Tibial nerve (tissue), 4 donors: ENCODE data around the gene FBXO8.

Experiments
- EP300 ChIP-seq, 2 donors: sonication (generic); formaldehyde crosslinking; IDR thresholded peaks; one replicate each; pipeline ENCODE4 v1.6.1; 2017; ENCODE audit warnings: antibody characterized with exemption in 2 of 2, mild to moderate bottlenecking in 1 of 2
- POLR2A ChIP-seq, 2 donors: fragments of 450-650 bp; IDR thresholded peaks; one replicate each; pipeline ENCODE4 v1.6.1; 2017; ENCODE audit warnings: antibody characterized with exemption in 2 of 2, mild to moderate bottlenecking in 2 of 2, moderate library complexity in 2 of 2
- TF ChIP-seq, protein P1 (sequence below), 5 experiments: fragments of 200-600 bp in 3 of 5; fragments of 450-650 bp in 2 of 5; sonication (generic) in 3 of 5; IDR thresholded peaks; one replicate each; pipeline ENCODE4 v1.5.1; 2016 to 2019; ENCODE audit warnings: antibody characterized with exemption in 5 of 5, mild to moderate bottlenecking in 3 of 5, moderate library complexity in 2 of 5

DNA sequence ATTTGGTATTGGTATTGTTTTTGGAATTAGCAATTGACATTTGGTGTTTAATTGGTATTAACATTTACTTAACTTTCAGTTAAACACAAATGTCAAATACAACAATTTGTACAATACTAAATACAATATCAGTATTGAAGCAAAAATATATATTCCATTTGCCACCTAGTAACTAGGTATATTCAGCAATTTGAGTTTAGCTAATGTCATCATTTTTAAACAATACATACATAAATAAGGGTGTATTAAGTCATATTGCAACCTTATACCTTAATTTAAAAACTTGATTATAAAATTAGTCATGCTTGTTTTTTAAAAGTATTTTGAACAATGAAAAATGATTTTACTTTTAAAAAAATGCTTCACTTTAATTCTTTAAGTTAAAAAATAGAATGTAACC lies 53.3 kb downstream of the FBXO8 start:
- TF ChIP-seq, protein P1, sequence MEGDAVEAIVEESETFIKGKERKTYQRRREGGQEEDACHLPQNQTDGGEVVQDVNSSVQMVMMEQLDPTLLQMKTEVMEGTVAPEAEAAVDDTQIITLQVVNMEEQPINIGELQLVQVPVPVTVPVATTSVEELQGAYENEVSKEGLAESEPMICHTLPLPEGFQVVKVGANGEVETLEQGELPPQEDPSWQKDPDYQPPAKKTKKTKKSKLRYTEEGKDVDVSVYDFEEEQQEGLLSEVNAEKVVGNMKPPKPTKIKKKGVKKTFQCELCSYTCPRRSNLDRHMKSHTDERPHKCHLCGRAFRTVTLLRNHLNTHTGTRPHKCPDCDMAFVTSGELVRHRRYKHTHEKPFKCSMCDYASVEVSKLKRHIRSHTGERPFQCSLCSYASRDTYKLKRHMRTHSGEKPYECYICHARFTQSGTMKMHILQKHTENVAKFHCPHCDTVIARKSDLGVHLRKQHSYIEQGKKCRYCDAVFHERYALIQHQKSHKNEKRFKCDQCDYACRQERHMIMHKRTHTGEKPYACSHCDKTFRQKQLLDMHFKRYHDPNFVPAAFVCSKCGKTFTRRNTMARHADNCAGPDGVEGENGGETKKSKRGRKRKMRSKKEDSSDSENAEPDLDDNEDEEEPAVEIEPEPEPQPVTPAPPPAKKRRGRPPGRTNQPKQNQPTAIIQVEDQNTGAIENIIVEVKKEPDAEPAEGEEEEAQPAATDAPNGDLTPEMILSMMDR (IDR thresholded peaks at IDR 0.05): no peak
- TF ChIP-seq POLR2A (IDR thresholded peaks at IDR 0.05): no peak
- TF ChIP-seq EP300 (IDR thresholded peaks at IDR 0.05): no peak
